ENCODE data around the gene DCDC1. TPM values are rescaled to one million over a fixed set of nuclear protein-coding genes. Genes with fewer than 3 reads are reported as not detected.

The DCDC1 gene
- total RNA-seq, 1 donor from 2014 or later: not detected

- Histone ChIP-seq H3K9me3 (no peaks in the 10 kb centered on the region), H3K4me3 (no peak overlapping the region), H3K4me1 (no peaks in the 10 kb centered on the region), H3K27me3 (no peaks in the 10 kb centered on the region), H3K36me3 (no peaks in the 10 kb centered on the region), H3K27ac (no peak overlapping the region)
- TF ChIP-seq, protein P1, sequence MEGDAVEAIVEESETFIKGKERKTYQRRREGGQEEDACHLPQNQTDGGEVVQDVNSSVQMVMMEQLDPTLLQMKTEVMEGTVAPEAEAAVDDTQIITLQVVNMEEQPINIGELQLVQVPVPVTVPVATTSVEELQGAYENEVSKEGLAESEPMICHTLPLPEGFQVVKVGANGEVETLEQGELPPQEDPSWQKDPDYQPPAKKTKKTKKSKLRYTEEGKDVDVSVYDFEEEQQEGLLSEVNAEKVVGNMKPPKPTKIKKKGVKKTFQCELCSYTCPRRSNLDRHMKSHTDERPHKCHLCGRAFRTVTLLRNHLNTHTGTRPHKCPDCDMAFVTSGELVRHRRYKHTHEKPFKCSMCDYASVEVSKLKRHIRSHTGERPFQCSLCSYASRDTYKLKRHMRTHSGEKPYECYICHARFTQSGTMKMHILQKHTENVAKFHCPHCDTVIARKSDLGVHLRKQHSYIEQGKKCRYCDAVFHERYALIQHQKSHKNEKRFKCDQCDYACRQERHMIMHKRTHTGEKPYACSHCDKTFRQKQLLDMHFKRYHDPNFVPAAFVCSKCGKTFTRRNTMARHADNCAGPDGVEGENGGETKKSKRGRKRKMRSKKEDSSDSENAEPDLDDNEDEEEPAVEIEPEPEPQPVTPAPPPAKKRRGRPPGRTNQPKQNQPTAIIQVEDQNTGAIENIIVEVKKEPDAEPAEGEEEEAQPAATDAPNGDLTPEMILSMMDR (IDR thresholded peaks at IDR 0.05): no peak
- DNase-seq (ENCODE audit: low spot score in 2 of 2): no peak
- intact Hi-C loops (cut with DNase I): no loop called here
Observed at GRCh38 chr11:30908857-30909256, 460.7 kb downstream of the DCDC1 start.

DNA sequence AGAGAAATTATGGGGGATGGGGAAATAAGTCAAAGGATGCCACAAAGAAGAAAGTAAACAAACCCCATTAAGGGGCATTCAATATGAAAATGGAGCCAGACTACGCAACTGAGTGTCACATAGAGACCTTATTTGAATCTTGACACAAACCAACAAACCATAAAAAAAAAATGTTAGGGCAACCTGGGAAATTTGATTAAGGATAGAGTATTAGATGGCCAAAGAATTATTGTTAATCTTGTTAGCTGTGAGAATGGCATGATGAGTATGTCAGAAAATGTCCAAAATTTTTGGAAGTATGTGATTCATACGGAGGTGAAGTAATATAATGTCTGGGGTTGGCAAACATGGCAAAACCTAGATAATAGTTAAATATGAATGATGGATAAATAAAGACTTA, 461.3 kb downstream of the DCDC1 start:
- Histone ChIP-seq H3K4me3 (no peak overlapping the region), H3K4me1 (no peaks in the 10 kb centered on the region), H3K27ac (no peak overlapping the region), H3K9me3 (no peaks in the 10 kb centered on the region), H3K36me3 (no peaks in the 10 kb centered on the region), H3K27me3 (no peaks in the 10 kb centered on the region)
- no peak for DNase-seq (ENCODE audit: low spot score in 2 of 2)
- TF ChIP-seq, protein P1 (IDR thresholded peaks at IDR 0.05): no peak
- intact Hi-C loops (cut with DNase I): no loop called here

GRCh38 chr11:30902929-30903328, 466.6 kb downstream of the DCDC1 start:
- H3K27ac ChIP-seq: no peak overlapping the region
- H3K4me1 ChIP-seq: no peaks in the 10 kb centered on the region
- TF ChIP-seq, protein P1 (IDR thresholded peaks at IDR 0.05): no peak
- intact Hi-C loops (cut with DNase I): no loop called here
- H3K9me3 ChIP-seq: no peaks in the 10 kb centered on the region
- no peak for DNase-seq (ENCODE audit: low spot score in 2 of 2)
- H3K27me3 ChIP-seq: no peaks in the 10 kb centered on the region
- no peaks in the 10 kb centered on the region for H3K36me3 ChIP-seq
- no peak overlapping the region for H3K4me3 ChIP-seq

DNA sequence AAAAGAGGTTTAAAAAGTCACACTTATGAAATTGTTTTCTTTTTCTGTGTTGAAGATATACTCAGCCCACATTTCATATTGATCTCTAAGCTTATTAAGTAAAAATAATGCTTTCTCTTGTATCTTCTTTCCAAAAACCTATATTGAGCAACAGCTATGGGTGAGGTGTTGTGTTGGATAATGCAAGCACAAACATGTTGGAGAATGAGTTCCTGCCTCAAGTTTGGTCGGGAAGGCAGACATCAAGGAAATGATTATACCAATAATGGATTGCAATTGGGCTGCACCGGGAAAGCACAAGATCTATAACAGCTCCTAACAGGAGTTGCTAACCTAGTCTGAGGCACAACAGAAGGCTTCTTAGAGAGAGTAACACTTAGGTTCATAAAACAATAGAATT, 474.5 kb downstream of the DCDC1 start:
- intact Hi-C loops (cut with DNase I): no loop called here
- no peaks in the 10 kb centered on the region for H3K4me1 ChIP-seq
- DNase-seq (ENCODE audit: low spot score in 2 of 2): no peak
- no peak overlapping the region for H3K27ac ChIP-seq
- no peak overlapping the region for H3K4me3 ChIP-seq
- TF ChIP-seq, protein P1 (IDR thresholded peaks at IDR 0.05): no peak
- H3K27me3 ChIP-seq: no peaks in the 10 kb centered on the region
- H3K9me3 ChIP-seq: no peaks in the 10 kb centered on the region
- no peaks in the 10 kb centered on the region for H3K36me3 ChIP-seq

GRCh38 chr11:30893318-30893717, 476.2 kb downstream of the DCDC1 start:
- TF ChIP-seq, protein P1 (IDR thresholded peaks at IDR 0.05): no peak
- no peak for DNase-seq (ENCODE audit: low spot score in 2 of 2)
- intact Hi-C loops (cut with DNase I): no loop called here
- Histone ChIP-seq H3K4me3 (no peak overlapping the region), H3K9me3 (no peaks in the 10 kb centered on the region), H3K36me3 (no peaks in the 10 kb centered on the region), H3K27ac (no peak overlapping the region), H3K4me1 (no peaks in the 10 kb centered on the region), H3K27me3 (no peaks in the 10 kb centered on the region)

- no peaks in the 10 kb centered on the region for H3K9me3 ChIP-seq
- H3K27ac ChIP-seq: no peak overlapping the region
- DNase-seq (ENCODE audit: low spot score in 2 of 2): no peak
- no peaks in the 10 kb centered on the region for H3K4me1 ChIP-seq
- TF ChIP-seq, protein P1 (IDR thresholded peaks at IDR 0.05): no peak
- H3K36me3 ChIP-seq: no peaks in the 10 kb centered on the region
- H3K27me3 ChIP-seq: no peaks in the 10 kb centered on the region
- intact Hi-C loops (cut with DNase I): no loop called here
- H3K4me3 ChIP-seq: no peak overlapping the region
Observed at GRCh38 chr11:30889143-30889794, 480.3 kb downstream of the DCDC1 start.
